Mesenteric fat pad (tissue), 1 donor: Measurements from ENCODE around the gene KLHL42. TPM values are rescaled to one million over a fixed set of nuclear protein-coding genes. Genes with fewer than 3 reads are reported as not detected.
"Not testable (repeated sequence)": the region's sequence is repeated elsewhere in the genome, so short reads cannot be mapped to it uniquely, and the experiment has no call there.

ENCODE experiments used
- DNase-seq: peaks from one replicate; pipeline ENCODE4 v3.0.0-alpha.2; 2020; ENCODE audit warnings: low spot score
- total RNA-seq: library from RNA; stranded (reverse); fragmentation: NEBNext Ultra II Directional; extraction: Animal tissue kit (Norgen Biotek cat#: 25700); gene quantifications from one replicate; pipeline ENCODE4 v1.2.1, GENCODE V29; 2021
- donor health status: DM: yes; HTN: yes; CAD: no.

Gene KLHL42
- total RNA-seq, 1 donor from 2014 or later, result 22.7 TPM

DNA sequence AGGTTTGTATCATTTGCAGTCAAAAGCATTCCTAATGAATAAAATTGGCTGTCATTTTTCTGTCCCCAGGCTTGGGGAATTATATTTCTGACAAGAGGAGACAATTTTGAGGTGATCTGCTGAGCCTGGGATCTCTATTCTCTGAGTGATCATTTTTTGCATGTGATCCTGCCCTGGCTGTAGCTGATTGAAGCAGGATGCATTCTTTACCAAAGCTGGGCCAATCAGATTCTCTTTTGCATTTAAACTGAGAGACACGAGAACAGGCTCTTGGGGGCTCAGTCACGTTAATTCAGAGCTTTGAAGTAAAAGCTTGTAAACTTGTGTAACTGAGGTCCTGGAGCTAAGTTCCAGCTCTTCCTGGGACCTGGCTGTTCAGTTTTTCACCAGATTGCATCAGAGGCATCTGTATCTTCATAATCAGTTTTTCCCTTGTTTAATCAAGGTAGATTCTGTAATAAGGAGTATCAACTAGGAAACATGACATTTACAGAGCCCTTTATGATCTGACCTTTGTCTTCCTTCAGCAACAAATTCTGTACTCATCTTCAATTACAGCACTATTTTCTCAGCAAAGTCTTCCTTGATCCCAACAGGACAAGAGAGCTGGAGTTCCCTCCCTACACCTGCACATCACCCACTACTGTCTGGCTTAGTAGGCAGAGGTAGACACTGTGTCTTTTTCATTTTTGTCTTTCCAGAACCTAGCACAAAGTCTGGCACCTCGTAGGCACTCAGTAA lies 35.0 kb downstream of the KLHL42 start:
- DNase-seq, result no peak

DNA sequence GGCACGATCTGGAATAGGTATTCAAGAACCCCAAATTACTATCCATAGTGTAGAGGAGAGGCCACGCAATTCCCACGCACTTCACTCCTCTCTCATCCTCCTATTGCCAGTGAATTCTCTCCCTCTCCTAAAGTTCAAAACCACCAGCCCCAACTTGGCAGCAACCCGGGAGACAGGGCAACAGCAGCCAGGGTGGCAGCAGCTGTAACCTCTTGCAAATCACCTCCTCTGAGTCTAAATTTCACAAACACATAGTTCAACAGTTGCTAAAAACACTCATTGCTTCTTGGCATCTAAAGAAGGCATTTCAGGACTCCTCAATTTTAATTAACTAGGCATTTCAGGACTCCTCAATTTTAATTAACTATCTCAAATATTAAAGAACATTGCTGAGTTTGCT lies 37.7 kb downstream of the KLHL42 start:
- no peak for DNase-seq

DNA sequence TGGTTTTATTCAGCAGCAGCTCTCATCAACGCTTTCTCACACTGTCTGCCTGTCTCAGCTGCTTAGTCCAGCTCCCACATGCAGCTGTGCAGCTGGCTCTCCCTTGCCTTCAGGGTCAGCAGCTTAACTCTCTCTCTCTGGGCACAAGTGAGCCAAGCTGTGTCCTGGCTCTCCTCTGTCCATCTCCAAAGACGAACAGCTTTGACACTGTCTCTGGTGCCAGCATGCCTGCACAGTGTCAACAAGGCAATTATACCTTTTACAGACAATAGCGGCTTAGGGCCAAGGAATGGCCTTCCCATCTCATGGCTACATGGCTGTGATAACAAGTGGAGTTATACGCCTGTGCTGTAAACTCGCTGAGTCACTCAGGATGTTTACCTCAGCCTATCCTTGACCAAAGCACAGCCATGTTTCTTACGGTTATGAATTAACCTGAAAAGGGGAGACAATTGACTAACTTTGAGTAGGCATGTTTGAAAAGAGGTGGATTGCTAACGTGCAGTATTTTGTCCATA lies 38.4 kb downstream of the KLHL42 start:
- no peak for DNase-seq

DNA sequence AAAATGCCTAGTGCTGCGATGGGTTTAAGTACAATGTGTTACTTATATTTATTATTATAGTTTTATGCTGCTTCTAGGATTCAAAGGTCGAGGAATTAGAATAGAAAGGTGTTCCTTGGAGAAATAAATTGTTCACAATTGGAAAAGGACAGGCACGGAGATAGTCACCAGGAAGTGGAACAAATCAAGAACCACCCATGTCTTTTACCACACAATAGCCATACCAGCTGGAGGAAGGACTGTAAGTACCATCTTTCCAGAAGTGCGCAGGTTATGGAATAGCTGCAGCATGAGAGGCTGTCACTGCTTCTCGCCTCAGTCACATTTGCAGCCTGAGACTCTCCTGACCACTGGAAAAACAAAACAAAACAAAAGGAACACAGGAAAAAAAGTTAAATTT lies 40.5 kb downstream of the KLHL42 start:
- no peak for DNase-seq

DNA sequence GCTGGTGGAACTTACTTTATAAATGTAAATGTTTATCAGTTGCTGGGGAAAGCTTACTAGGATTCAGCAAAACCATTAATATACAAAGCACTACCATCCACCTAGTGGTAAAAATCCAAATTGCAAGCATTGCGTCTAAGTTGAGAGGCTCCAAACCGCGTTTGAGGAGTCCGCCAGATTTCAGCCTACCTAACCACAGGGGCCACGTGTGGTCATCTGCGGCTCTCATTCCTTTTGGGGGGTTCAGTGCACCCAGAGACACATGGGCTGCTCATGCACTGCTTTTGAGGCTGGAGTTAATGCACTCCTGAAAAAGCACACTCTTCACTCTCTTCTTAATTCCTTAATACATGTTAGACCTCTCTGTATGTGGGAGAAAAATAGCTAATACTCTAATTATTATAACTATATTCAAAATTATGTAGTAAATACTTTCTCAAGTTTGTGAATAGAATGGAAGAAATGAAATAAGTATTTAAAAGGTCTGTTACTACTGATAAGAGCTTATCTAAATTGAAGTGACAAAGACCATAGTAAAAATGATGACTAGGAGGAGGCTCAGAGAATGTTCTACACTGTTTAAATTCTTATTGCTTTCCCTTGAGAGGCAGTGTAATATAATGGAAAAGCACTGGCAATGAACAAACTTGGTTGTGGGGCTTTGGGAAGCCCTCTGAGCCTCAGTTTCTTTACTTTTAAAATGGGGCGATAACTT lies 41.4 kb downstream of the KLHL42 start:
- no peak for DNase-seq

DNA sequence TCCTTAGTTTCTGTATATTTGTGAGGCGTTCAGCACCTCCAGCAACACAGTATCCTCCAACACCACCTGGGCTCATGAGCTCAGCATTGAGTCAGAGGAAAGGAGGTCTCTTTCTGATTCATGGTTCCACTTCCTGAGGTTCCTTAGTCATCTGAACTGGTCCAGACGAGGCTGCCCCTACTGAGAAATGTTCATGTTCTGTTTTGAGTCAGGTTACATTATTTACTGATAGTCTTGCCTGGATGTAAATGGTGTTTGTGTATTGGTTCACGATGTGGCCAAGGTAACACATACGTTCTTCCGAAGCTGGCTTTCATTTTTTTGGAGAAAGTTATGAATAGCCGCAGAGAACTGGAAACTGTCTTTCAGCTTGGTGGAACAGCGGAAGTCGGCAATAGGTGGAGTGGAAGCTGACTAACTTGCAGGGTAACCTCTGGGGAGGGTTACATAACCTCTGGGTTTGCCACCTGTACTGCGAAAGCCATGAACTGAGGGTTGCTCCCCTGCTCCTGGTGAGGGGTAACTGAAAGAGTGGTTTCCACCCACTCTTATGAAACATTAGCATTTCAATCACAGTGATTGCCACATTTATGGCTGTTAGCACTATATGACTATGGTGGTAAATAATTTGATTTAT lies 42.2 kb downstream of the KLHL42 start:
- DNase-seq, result no peak

DNA sequence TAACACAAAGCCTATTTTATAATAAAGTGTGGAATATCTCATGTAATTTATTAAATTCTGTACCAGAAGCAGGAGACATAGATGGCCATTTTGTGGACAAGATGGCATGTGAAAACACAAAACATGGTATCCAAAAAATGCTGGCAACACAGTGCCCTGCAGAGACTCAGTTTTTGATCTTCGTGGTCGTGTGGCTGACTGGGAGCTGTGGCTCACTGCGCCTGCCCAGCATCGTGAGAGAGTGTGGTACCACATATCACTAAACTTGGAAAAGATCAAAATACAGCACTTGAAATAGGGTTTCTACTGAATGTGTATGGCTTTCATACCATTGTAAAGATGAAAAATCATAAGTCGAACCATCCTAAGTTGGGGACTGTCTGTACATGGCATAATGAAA lies 43.0 kb downstream of the KLHL42 start:
- no peak for DNase-seq

DNA sequence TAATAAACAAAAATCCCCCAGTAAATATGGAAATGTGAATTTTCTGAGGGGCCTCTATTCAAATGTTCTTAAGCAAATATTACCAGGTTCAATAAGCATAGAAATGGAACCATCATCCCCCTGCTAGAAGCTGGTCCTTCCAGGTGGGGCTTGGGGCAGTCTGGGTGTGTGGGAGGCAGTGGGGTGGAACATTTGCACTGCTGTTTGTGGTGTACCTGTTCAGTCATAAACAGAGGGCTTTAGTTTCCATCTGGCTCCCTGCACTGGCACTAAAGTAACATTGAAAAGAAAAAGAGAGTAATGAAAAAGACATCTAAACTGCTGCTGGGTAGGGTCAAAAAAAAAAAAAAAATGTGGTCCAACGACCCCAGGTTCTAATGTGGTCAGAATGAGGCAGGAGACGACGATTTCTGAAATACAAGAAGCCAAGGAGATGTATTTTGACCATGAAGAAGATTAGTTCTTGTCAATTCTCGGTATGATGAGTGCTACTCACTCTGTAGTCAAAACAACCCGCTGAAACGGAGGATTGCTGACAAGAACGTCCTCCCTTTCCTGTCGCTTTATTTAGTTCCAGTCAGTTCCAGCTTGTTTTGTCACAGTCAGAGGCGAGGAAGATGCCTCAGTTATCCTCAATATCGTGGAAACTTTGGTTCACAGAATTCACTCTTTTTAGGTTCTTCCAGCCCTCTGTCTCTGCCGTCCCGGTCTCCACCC lies 44.3 kb downstream of the KLHL42 start:
- no peak for DNase-seq

DNA sequence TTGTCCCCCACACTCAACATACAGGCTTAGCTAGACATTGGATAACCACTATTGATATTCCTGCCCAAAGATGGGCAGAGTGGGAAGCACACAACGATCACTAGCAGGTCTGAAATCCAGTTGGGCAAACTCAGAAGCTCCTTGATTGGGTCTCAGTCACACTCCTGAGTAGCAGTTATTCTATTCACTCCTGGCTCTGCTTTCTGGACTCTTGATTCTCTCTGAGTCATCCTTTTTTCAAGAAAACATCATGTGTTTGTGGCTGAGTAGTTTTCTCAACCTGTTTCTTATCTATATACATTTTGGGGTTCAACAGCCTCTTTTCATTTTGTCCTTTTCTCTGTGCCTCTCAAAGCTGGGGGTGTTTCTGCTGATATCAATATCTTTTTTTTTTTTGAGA lies 46.0 kb downstream of the KLHL42 start:
- no peak for DNase-seq

DNA sequence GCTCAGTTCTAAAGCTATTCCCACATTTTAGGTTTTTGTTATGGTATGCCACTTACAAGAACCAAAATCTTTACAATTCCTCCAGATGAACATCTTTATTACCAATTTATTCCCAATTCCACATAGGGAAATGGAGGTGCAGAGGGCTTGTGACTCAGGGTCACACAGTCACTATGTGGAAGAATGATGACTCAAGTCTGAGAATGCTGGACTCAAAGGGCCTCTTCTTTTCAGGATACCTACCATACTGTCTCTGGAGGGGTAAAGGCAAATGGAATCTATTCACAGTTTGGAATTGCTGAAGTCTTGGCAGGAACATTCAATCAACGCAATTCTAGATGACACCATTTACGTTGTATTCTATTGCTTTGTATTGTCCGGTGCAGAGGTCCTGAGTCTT lies 48.2 kb downstream of the KLHL42 start:
- DNase-seq, result no peak

DNA sequence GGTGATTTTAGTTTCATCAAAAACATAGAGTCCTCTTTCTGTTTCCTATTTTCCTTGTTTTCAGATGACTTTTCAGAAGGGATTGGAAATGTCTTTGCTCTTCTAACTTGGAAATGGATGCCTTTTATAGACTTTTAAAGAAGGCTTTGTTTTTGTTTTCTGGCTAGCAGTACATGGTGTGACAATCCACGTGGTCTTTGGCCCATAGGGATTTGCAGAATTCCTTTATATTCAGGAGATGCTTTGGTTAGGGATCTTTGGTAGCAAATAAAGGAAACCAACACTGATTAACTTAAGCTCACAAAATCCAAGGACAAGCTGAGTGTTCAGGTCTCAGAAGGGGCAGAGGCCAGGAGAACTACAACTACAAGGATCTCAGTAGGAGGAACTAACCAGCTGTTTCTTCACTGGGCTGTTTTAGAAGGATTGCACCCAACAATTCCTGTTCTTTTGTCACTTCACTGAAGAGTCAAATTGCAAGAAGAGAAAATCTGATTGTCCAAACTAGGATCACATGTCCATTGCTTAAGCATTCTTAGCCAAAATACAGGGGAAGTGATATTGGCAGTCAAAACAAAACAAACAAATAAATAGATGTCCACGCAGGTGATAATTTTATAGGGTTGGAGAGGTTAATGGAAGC lies 58.6 kb downstream of the KLHL42 start:
- DNase-seq, result no peak

DNA sequence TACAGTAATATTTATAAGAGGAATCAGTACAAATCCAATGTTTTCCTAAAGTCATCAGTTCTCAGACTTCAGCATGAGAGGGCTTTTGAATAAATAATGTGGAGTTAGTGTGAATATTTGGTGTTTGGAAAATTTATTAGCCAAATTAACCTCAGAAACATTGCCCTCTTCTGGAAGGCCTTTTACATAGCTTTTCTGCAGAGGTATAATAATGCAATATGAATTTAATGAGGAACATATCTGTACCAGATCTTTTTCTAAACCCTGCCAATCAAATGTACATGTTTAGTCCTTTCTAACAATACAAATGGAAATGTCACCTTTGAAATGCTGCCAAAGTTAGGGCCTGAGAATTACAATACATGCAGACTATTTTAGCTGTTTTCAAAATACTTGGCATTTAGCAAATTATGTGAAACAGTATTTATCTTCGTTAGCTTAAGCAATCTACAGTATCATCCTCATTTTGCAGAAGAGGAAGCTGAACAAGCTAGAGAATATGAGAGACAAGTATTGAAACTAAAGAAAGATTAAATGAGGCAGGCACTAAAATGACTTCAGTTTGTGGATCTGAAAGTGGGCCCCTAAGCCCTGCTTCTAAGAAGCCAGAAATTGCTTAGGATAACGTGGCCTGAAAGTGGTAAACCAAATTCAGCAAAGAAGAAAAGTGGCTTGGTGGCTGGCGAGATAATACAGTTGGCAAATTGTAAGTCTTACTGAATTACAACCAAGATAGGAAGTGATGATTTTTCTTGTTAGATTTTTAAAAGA lies 60.4 kb downstream of the KLHL42 start:
- DNase-seq, result no peak

DNA sequence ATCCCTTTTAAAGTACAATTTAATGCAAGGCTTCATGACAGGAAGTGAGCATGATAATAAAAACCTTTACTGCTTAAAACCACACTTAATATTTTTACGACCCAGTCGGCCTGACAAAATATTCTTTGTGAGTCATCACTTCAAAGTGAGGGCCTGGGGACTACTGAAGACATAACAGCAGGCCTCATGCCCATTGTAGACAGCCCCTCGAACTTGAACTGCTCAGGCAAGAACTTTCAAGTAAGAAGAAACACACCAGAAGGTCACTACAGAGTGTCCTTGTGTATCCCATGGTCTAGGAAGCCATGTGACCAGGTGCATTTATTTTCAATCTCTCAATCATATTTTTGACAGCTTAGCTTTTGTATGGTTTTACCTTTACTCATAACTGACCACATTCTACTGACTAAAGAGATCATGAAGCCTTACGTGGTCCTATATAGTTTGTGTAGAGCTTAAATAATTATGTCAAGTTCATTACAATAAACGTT lies 61.4 kb downstream of the KLHL42 start:
- DNase-seq, result no peak

DNA sequence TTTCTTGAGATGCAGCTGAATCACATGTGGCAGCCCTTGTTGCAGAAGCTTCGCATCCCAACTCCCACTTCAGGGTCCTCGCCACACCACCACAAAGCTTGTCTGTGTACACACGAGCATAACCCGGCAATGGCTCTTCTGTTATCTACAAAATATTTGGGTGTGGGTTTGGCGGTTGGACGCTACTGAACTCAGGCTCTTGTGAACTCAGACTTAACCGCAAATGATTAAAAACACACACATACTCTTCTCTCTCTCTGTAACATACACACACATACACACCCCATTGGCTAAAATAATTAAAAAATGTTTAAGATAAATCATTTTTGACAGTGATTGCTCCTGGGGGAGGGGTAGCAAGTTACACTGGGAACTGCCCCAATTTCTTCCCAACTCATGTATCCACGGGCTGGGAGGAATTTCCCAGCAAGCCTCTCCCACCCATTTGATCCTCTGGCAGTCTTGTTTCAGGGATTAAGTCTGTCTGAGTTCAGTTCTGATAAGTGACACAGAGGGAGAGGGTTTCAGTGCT lies 63.7 kb downstream of the KLHL42 start:
- DNase-seq, result no peak

DNA sequence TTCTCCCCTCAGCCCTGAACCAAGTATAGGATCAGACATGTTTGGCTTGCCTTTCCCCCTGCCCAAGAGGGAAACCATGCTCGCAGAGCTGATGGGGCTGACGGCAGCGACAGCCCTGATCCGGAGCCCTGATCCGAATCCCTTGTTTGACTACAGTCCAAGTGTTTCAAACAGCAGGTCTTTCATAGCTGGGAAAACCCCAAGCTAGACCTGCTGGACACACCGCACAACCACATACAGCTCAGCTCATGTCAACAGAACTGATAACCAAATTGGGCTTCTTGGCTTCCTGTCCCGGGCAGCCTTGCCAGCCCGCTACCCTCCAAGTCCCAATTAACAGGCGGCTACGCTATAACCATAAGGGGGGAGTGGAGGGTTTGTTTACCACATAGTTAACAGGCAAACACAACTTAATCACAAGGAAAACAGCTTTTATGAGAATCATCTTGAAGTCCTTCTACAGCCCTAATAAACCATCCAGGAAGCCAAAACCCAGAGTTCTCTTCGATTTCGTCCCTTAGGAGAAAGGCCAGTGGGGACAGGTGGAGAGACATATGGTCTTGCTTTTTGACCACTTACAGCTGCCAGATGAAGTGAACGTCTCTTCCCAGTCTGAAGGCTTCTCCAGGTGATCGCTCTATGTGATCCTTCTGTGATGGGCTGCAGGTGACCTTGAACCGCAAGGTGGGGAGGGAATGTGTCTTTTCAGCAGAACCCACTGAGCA lies 64.5 kb downstream of the KLHL42 start:
- DNase-seq, result no peak

DNA sequence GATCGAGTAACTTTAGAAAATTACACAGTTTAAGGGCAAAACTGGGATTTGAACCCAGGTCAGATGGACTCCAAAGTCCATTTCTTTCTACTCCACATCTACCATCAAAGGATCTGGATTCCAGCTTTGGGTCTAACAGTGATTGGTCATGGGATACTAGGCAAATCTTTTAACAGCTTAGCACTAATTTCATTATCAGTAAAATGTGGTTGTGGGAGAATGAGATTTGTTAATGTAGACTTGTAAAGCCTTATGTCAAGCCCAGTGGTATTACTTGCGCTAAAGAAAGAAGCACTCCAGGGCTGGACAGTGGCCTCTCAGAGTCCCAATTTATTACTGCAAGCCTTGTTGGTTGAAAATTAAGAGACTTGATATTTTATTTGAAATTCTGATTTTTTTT lies 65.2 kb downstream of the KLHL42 start:
- no peak for DNase-seq

DNA sequence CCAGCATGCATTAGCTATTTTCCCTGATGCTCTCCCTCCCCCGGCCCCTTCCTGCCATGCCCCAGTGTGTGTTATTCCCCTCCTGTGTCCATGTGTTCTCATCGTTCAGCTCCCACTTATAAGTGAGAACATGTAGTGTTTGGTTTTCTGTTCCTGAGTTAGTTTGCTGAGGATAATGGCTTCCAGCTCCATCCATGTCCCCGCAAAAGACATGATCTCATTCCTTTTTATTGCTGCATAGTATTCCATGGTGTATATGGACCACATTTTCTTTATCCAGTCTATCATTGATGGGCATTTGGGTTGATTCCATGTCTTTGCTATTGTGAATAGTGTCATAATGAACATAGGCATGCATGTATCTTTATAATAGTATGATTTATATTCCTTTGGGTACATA lies 65.7 kb downstream of the KLHL42 start:
- DNase-seq, result not testable (repeated sequence)

DNA sequence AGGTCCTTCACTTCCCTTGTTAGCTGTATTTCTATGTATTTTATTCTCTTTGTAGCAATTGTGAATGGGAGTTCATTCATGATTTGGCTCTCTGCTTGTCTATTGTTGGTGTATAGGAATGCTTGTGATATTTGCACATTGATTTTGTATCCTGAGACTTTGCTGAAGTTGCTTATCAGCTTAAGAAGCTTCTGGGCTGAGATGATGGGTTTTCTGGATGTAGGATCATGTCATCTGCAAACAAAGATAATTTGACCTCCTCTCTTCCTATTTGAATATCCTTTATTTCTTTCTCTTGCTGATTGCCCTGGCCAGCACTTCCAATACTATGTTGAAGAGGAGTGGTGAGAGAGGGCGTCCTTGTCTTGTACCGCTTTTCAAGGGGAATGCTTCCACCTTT lies 67.3 kb downstream of the KLHL42 start:
- not testable (repeated sequence) for DNase-seq

DNA sequence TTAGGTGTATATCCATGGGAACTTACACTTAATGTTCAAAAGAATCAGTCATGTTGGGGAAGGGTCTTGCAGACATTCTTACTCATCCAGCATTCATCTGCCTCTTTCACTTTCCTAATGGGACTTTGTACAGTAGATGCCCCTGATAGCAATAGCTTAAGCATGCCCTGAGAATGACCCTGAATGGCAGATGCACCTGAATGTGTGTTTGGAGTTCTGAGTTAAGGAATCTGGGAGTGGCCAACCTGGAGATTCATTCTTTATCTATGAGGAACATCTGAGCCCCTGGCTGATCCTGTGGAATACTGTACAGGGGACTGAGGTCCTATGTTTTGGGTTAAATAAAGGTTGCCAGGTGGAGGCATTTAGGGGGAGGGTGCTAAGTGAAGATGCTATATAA lies 71.3 kb downstream of the KLHL42 start:
- DNase-seq, result no peak
